Bone marrow (tissue), 2 donors: ENCODE measurements around the gene HOXB5.

Source experiments
- DNase-seq, 2 donors: peaks; one replicate each; lab custom pipeline; 2025; lab: John Stamatoyannopoulos, UW

The HOXB5 gene

DNA sequence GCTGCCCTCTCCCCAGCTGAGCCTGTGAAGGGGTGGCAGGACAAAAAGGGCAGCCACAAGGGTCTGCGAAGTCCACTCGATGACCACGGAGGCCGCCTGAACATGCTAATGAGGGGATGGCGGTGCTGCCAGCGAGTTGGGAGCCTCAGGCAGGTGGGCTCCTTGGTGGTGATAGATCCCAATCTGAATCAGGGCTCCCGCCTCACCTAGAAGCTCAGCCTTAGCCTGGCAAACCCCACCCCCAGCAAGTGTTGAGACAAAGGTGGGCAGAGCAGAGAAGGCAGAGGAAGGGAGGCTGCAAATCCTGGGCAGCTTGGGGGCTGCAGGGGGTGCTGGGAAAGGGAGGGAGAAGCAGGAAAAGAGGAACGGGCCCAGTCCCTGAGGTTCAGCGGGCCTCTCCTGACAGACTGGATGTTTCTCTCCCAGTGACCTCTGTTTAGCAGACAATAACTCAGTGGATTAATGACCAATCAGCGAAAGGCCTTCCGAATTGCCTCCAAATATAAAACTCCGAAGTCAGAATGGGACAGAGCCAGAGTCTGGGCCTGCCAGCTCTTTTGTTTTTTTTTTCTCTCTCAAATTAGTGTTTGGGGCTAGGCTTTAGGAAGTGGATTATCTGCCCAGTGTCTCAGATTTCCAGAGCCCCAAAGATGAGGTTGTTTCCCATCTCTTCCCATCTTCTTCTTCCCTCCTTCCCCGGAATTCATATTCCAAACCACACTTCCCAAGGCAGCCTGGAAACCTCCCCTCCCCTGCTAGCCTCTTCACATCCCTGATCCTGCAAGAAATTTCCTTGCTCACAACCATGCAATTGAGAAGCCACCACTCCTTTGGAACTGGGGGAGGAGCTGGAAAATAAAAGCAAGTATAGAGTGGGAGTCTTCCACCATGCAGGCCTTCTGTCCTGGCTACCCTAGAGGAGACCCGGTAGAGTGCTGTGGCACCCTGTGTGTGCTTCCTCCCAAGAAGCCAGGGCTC lies 33.5 kb downstream of the HOXB5 start:
- no peak for DNase-seq

DNA sequence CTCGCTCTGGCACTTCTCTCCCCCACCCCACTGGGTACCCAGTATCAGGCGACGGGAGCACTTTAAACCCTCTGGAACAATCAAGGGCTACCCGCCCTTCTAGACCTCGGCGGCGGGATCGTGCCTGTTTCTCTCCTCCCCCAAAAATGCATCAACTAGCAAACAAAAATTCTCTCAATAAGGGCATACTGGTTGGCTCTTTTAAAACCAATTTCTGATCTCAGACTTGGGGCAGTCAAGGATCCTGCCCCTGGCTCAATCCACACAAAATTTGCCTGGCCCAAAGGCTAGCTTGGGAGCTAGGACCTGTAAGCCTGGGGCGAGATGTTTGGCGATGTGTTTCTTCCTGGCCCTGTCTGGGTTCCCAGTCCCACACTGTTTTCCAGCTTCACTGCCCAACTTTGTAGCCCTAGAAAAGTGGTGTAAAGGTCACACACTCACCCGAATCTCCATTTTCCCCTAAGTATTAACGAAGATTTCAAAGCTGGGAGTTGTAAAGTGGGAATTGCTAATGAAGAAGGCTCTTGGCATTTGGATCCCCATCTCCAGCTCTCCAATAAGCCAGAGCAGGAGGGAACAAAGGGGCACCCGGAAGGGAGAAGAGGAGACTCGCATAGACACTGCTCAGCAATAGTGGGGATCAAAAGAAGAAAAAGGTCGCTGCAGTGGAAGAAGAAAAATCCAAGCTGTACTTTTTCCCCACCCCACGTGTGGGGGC lies 34.3 kb downstream of the HOXB5 start:
- no peak for DNase-seq

- no peak for DNase-seq
These were observed 34.8 kb downstream of the HOXB5 start for GRCh38 chr17:48558831-48559121.

GRCh38 chr17:48558057-48558830 lies 35.3 kb downstream of the HOXB5 start:
- no peak for DNase-seq

- no peak for DNase-seq
These were observed 36.8 kb downstream of the HOXB5 start for GRCh38 chr17:48556576-48557401.

DNA sequence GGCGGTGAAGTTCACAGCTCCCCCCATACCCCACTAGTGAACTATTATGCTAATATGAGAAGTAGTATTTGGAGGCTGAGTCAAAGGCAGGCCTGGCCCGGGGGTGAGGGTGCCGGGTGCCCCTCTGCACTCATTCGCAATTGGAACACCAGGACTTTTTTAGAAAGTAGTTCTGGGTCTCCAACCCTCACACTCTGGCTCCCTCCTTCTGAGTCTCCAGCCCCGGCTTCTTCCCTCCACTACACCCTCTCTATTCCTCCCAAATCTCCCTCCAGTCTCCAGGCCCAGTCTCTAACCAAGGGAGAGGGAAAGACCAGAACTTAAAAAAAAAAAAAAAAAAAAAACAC lies 37.4 kb downstream of the HOXB5 start:
- no peak for DNase-seq

DNA sequence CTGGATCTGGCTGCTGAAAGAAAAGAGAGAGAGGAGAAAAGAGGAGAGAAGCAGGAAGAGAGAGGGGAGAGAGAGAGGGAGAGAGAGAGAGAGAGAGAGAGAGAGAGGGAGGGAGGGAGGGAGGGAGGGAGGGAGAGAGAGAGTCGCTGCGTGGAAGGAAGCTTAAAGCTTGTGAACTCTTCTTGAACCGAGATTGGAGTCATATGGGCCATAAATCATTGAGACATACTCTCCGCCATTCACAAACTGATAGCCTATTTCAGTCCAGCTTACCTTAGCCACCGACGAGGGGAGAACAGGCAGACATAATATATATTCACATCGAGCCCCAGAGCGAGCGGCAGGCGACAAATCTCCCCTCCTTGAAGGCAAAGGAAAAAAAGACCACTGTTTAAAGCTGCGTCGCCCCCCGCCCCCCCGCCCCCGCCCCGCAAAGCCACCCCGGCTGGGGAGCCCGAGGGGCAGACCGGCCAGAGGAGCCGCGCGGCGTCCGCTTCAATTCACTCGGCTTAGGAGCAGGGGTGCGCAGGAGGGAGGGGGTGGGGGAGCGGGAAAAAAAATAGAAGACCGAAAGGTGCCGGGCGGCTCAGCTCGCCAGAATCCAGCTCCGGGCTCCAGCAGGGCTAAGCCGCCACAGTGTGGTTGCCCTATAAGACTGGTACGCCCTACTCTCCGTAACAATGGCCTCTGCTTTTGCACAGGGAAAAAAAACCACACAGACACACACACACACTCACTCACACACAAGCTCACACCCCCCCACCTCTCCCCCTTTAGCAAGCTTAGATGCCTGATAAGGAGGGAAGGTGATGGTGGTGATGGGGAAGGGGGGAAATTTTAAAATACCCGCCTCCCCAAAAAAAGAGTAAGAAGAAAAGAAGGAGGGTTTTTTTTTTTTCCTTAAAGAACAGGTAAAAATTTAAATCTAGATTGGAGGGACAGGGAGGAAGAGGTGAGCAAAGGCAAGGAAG lies 38.0 kb downstream of the HOXB5 start:
- DNase-seq, result no peak

GRCh38 chr17:48554412-48555257 lies 38.9 kb downstream of the HOXB5 start:
- DNase-seq, result no peak

DNA sequence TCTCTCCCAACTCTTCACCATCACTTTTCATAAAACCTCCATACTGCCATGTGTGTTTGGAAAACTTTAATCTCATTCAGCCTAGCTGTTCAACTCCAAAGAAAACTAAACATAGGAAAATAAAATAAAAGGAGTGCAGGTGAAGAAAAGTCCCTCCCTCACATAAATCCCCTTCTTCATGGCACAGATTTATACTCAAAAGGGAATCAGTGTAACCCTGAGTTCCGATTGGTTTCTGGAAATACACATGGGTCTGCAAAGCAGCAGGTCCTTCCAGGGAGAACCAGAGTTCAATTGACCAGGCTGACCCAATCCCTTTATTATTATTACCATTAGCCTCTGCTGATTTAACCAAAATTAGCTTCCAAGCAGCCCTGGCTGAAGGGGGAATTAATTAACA lies 39.8 kb downstream of the HOXB5 start:
- no peak for DNase-seq

GRCh38 chr17:48553190-48553547 lies 40.4 kb downstream of the HOXB5 start:
- DNase-seq, result no peak

DNA sequence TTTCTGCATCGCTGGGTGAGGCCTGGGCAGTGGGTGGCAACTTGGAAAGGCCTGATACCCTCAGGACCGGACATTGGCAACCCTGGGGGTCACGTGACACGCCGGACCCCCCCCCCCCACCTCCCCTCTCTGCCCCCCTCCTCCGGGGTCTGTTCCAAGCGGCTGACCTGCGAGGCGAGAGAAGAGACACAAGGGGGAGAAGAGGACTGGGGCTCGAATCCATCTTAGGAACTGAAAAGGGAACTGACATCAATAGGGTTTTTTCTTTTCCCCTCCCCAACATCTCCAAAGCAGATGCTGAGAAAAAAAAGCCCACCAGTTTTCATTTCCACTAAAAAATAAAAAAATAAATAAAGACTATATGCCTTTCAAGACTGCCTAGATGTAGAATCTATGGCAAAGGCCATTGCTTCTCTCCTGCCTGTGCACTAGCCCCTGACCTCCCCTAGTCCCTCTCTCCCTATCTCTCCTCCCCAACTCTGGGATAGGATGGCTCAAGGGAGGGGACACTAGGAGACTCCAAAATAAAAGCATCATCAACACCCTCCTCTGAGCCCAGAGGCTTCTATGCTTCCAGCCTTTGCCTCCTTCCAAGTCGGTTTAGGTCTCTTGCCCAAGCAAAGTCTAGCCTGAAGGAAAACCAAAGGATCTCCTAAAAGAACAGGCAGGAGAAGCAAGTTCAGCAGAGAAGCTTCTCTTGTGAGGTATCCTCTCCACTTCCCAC lies 41.0 kb downstream of the HOXB5 start:
- no peak for DNase-seq

GRCh38 chr17:48551596-48552465 lies 41.7 kb downstream of the HOXB5 start:
- no peak for DNase-seq

DNA sequence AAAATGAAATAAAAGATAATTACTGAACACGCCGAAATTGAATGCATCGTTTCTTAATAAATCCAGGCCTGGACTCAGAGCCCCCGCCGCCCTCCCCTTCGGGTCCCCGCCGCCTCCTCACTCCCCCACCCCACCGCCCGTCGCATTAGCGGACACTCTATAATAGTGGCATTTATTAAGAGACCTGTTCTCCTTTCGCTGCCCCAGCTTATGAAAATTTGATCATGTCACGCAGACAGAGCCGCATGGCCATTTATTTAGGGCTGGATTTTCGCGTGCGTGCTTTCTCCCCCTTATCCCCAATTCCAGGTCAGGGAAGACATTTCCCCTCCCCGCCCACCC lies 42.4 kb downstream of the HOXB5 start:
- no peak for DNase-seq

GRCh38 chr17:48550502-48551213 lies 42.9 kb downstream of the HOXB5 start:
- DNase-seq, result no peak

GRCh38 chr17:48549914-48550501 lies 43.6 kb downstream of the HOXB5 start:
- DNase-seq, result no peak

DNA sequence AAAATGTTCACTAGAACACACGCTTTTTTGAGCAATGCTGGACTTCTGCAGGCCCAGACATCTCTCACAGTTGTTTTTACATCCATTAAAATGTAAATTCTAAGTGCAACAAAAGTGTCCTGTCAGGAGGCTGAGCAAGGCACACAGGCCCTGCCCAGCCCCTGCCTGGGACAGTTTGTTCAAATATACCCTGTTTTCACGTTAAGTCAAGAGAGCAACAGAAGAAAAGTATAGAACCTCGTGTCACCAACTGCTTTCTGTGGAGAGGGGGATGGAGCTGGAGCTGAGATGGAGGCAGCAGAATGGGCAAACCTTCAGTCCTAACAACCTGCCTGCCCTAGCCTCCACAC lies 44.3 kb downstream of the HOXB5 start:
- DNase-seq, result no peak
